ENCODE results near the gene RAB31.

The RAB31 gene

GRCh38 chr18:9735879-9736278, 27.8 kb downstream of the RAB31 start:
- in situ Hi-C loops (cut with MboI; ENCODE audit: low sequenced_read_pairs) = no loop called here

- in situ Hi-C loops (cut with MboI; ENCODE audit: low sequenced_read_pairs) = no loop called here
These were observed 28.3 kb downstream of the RAB31 start for GRCh38 chr18:9736286-9736835.

GRCh38 chr18:9737006-9737405, 28.9 kb downstream of the RAB31 start:
- in situ Hi-C loops (cut with MboI; ENCODE audit: low sequenced_read_pairs) = no loop called here

- in situ Hi-C loops (cut with MboI; ENCODE audit: low sequenced_read_pairs) = no loop called here
These were observed 29.5 kb downstream of the RAB31 start for GRCh38 chr18:9737472-9738121.

- in situ Hi-C loops (cut with MboI; ENCODE audit: low sequenced_read_pairs) = no loop called here
These were observed 30.3 kb downstream of the RAB31 start for GRCh38 chr18:9738266-9738969.

GRCh38 chr18:9739516-9739915, 31.4 kb downstream of the RAB31 start:
- in situ Hi-C loops (cut with MboI; ENCODE audit: low sequenced_read_pairs) = no loop called here

- in situ Hi-C loops (cut with MboI; ENCODE audit: low sequenced_read_pairs) = no loop called here
These were observed 32.0 kb downstream of the RAB31 start for GRCh38 chr18:9740071-9740470.

- in situ Hi-C loops (cut with MboI; ENCODE audit: low sequenced_read_pairs) = no loop called here
These were observed 33.3 kb downstream of the RAB31 start for GRCh38 chr18:9741406-9741792.

GRCh38 chr18:9741793-9742523, 33.9 kb downstream of the RAB31 start:
- in situ Hi-C loops (cut with MboI; ENCODE audit: low sequenced_read_pairs) = no loop called here

- in situ Hi-C loops (cut with MboI; ENCODE audit: low sequenced_read_pairs) = no loop called here
These were observed 34.5 kb downstream of the RAB31 start for GRCh38 chr18:9742524-9743131.

- in situ Hi-C loops (cut with MboI; ENCODE audit: low sequenced_read_pairs) = no loop called here
These were observed 35.3 kb downstream of the RAB31 start for GRCh38 chr18:9743200-9744016.

- in situ Hi-C loops (cut with MboI; ENCODE audit: low sequenced_read_pairs) = no loop called here
These were observed 38.9 kb downstream of the RAB31 start for GRCh38 chr18:9746958-9747357.

GRCh38 chr18:9749611-9750010, 41.5 kb downstream of the RAB31 start:
- in situ Hi-C loops (cut with MboI; ENCODE audit: low sequenced_read_pairs) = no loop called here

GRCh38 chr18:9750112-9750511, 42.0 kb downstream of the RAB31 start:
- in situ Hi-C loops (cut with MboI; ENCODE audit: low sequenced_read_pairs) = no loop called here

GRCh38 chr18:9750606-9751304, 42.7 kb downstream of the RAB31 start:
- in situ Hi-C loops (cut with MboI; ENCODE audit: low sequenced_read_pairs) = no loop called here

- in situ Hi-C loops (cut with MboI; ENCODE audit: low sequenced_read_pairs) = no loop called here
These were observed 43.4 kb downstream of the RAB31 start for GRCh38 chr18:9751371-9752031.

- in situ Hi-C loops (cut with MboI; ENCODE audit: low sequenced_read_pairs) = no loop called here
These were observed 45.7 kb downstream of the RAB31 start for GRCh38 chr18:9753846-9754245.

GRCh38 chr18:9755110-9755509, 47.0 kb downstream of the RAB31 start:
- in situ Hi-C loops (cut with MboI; ENCODE audit: low sequenced_read_pairs) = no loop called here

GRCh38 chr18:9755615-9756014, 47.5 kb downstream of the RAB31 start:
- in situ Hi-C loops (cut with MboI; ENCODE audit: low sequenced_read_pairs) = no loop called here
